H1 (cell line): ENCODE results near the gene POLE2. TPM values are rescaled to one million over a fixed set of nuclear protein-coding genes. Genes with fewer than 3 reads are reported as not detected.
A peak's percentile ranks its signal among the peaks of the same experiment; 100 is the strongest.

Experiments
- MAFK ChIP-seq: IDR thresholded peaks from 2 replicates; pipeline ENCODE4 v1.6.1; 2012; ENCODE audit warnings: low read depth, mild to moderate bottlenecking, improper control_type of control experiment, low read length
- POLR2A ChIP-seq, 2 experiments: IDR thresholded peaks; 1 replicate in 1 of 2; 2 replicates in 1 of 2; pipeline ENCODE4 v1.6.1; 2011; ENCODE audit warnings: low read depth in 2 of 2, low read length in 2 of 2, mild to moderate bottlenecking in 2 of 2; ENCODE audit errors: control extremely low read depth in 1 of 2
- SAP30 ChIP-seq: fragments of 300-600 bp; sonication (generic); IDR thresholded peaks from 2 replicates; pipeline ENCODE4 v1.7.1; 2012; ENCODE audit warnings: low read length, moderate library complexity, mild to moderate bottlenecking, inconsistent platforms; ENCODE audit not compliant: insufficient read depth, insufficient replicate concordance
- SIRT6 ChIP-seq: IDR thresholded peaks from one replicate; pipeline ENCODE4 v1.7.1; 2012; ENCODE audit warnings: low read length, inconsistent platforms
- SIX5 ChIP-seq: IDR thresholded peaks from 2 replicates; pipeline ENCODE4 v1.6.1; 2011; ENCODE audit warnings: mild to moderate bottlenecking, low read depth, low read length
- SP1 ChIP-seq: IDR thresholded peaks from 2 replicates; pipeline ENCODE4 v1.6.1; 2011; ENCODE audit warnings: low read depth, low read length
- SP4 ChIP-seq: IDR thresholded peaks from 2 replicates; pipeline ENCODE4 v1.6.1; 2012; ENCODE audit warnings: low read length, inconsistent platforms
- polyA plus RNA-seq, 7 experiments: library from polyadenylated mRNA; depleted of rRNA in 3 of 7; stranded (reverse) in 5 of 7; unstranded in 2 of 7; fragments of >200 nt in 5 of 7; fragments of 200-250 nt in 2 of 7; gene quantifications; 1 replicate in 5 of 7; 2 replicates in 1 of 7; 4 replicates in 1 of 7; pipeline versions ENCODE4 v1.2.1 to v1.2.3, GENCODE V29; 2011 to 2013; ENCODE audit warnings: missing spikeins in 2 of 7, mixed read lengths in 2 of 7
- total RNA-seq: library from RNA; stranded (reverse); fragmentation: NEBNext Ultra II Directional; extraction: Animal tissue kit (Norgen Biotek cat#: 25700); gene quantifications from 2 replicates; pipeline ENCODE4 v1.2.1, GENCODE V29; 2021
- TF ChIP-seq, protein P1 (sequence below): fragments of 300-600 bp; sonication (generic); IDR thresholded peaks from 2 replicates; pipeline ENCODE4 v1.7.1; 2012; ENCODE audit warnings: low read length, moderate library complexity, mild to moderate bottlenecking, inconsistent platforms; ENCODE audit not compliant: insufficient replicate concordance
- TF ChIP-seq, protein P2 (sequence below): IDR thresholded peaks from 2 replicates; pipeline ENCODE4 v1.6.1; 2012; ENCODE audit warnings: low read length, inconsistent platforms

POLE2 gene
- total and polyA plus RNA-seq, 2 of the 8 experiments (the other 6 are each of a cell fraction or from before 2014, with no cell fraction given): 31.2 to 41.7 TPM

DNA sequence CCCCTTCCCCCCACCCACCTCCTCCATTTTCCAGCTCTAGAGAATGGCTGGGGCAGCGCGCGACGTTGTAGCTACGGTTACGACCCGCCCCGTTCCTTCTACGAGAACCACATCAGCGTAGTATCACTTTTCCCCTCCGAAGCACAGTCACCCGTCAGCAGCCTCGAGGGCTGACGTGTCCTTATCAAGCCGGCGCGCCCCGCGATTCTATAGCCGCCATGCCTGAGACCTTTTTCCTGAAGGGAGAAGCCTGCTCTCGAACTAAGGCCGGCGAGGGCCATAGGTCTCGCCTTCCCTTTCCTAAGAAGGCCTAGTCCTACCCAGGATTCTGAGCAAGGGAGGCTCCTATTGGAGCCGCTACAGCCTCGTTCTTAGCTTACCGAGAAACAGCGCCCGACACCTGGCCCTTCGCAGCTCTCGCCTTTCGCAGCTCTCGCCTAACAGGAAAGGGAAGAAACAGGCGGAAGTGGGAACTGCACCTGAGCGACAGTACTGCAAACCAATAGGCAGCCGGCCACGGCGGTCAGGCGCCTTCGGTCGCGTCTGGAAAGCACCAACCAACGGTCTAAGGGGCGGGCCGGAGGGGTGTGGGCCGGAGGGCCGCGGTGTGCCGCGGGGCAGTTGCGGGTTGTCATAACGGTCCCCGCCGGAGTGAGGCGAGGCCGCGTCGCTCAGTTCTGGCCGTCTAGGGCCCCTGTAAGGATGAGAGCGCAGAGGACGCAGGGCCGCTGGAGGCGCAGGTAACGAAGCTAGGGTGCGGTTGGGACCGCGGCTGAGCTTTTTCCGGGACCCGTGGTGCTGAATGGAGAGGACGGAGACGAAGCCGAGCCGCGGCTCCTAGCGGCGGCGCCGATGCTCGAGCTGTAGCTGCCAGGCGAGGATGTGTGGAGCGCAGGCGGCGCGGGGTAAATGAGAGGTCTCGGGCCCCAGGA is 67.6 kb downstream of the POLE2 start, which contains the start of the genes MGAT2 and RPL36AL (continued):
- TF ChIP-seq, protein P1, sequence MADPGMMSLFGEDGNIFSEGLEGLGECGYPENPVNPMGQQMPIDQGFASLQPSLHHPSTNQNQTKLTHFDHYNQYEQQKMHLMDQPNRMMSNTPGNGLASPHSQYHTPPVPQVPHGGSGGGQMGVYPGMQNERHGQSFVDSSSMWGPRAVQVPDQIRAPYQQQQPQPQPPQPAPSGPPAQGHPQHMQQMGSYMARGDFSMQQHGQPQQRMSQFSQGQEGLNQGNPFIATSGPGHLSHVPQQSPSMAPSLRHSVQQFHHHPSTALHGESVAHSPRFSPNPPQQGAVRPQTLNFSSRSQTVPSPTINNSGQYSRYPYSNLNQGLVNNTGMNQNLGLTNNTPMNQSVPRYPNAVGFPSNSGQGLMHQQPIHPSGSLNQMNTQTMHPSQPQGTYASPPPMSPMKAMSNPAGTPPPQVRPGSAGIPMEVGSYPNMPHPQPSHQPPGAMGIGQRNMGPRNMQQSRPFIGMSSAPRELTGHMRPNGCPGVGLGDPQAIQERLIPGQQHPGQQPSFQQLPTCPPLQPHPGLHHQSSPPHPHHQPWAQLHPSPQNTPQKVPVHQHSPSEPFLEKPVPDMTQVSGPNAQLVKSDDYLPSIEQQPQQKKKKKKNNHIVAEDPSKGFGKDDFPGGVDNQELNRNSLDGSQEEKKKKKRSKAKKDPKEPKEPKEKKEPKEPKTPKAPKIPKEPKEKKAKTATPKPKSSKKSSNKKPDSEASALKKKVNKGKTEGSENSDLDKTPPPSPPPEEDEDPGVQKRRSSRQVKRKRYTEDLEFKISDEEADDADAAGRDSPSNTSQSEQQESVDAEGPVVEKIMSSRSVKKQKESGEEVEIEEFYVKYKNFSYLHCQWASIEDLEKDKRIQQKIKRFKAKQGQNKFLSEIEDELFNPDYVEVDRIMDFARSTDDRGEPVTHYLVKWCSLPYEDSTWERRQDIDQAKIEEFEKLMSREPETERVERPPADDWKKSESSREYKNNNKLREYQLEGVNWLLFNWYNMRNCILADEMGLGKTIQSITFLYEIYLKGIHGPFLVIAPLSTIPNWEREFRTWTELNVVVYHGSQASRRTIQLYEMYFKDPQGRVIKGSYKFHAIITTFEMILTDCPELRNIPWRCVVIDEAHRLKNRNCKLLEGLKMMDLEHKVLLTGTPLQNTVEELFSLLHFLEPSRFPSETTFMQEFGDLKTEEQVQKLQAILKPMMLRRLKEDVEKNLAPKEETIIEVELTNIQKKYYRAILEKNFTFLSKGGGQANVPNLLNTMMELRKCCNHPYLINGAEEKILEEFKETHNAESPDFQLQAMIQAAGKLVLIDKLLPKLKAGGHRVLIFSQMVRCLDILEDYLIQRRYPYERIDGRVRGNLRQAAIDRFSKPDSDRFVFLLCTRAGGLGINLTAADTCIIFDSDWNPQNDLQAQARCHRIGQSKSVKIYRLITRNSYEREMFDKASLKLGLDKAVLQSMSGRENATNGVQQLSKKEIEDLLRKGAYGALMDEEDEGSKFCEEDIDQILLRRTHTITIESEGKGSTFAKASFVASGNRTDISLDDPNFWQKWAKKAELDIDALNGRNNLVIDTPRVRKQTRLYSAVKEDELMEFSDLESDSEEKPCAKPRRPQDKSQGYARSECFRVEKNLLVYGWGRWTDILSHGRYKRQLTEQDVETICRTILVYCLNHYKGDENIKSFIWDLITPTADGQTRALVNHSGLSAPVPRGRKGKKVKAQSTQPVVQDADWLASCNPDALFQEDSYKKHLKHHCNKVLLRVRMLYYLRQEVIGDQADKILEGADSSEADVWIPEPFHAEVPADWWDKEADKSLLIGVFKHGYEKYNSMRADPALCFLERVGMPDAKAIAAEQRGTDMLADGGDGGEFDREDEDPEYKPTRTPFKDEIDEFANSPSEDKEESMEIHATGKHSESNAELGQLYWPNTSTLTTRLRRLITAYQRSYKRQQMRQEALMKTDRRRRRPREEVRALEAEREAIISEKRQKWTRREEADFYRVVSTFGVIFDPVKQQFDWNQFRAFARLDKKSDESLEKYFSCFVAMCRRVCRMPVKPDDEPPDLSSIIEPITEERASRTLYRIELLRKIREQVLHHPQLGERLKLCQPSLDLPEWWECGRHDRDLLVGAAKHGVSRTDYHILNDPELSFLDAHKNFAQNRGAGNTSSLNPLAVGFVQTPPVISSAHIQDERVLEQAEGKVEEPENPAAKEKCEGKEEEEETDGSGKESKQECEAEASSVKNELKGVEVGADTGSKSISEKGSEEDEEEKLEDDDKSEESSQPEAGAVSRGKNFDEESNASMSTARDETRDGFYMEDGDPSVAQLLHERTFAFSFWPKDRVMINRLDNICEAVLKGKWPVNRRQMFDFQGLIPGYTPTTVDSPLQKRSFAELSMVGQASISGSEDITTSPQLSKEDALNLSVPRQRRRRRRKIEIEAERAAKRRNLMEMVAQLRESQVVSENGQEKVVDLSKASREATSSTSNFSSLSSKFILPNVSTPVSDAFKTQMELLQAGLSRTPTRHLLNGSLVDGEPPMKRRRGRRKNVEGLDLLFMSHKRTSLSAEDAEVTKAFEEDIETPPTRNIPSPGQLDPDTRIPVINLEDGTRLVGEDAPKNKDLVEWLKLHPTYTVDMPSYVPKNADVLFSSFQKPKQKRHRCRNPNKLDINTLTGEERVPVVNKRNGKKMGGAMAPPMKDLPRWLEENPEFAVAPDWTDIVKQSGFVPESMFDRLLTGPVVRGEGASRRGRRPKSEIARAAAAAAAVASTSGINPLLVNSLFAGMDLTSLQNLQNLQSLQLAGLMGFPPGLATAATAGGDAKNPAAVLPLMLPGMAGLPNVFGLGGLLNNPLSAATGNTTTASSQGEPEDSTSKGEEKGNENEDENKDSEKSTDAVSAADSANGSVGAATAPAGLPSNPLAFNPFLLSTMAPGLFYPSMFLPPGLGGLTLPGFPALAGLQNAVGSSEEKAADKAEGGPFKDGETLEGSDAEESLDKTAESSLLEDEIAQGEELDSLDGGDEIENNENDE: no peak
- TF ChIP-seq SP4 (no peak), SAP30 (no peak), SIRT6 (no peak), SIX5 (no peak), POLR2A (IDR thresholded peaks at IDR 0.05; ENCODE audit: control extremely low read depth in 1 of 2, low read depth in 2 of 2, low read length in 2 of 2) (peak; percentile 87 to 91), SP1 (peak; percentile 94), MAFK (no peak)
- TF ChIP-seq, protein P2, sequence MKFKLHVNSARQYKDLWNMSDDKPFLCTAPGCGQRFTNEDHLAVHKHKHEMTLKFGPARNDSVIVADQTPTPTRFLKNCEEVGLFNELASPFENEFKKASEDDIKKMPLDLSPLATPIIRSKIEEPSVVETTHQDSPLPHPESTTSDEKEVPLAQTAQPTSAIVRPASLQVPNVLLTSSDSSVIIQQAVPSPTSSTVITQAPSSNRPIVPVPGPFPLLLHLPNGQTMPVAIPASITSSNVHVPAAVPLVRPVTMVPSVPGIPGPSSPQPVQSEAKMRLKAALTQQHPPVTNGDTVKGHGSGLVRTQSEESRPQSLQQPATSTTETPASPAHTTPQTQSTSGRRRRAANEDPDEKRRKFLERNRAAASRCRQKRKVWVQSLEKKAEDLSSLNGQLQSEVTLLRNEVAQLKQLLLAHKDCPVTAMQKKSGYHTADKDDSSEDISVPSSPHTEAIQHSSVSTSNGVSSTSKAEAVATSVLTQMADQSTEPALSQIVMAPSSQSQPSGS: no peak; the same call in 1 of the 2 replicates
